TTC549 (cell line): ENCODE results near the gene SLC22A16.
"Not testable (repeated sequence)": the region's sequence is repeated elsewhere in the genome, so short reads cannot be mapped to it uniquely, and the experiment has no call there.

Experiments used
- FAIRE-seq: peaks from 2 replicates; lab custom pipeline; 2012; peaks lifted over from hg19 to GRCh38; lab: Jason Lieb, UNC

Gene SLC22A16

GRCh38 chr6:110476046-110476849, at the start of gene SLC22A16:
Gene SLC22A16 (minus strand): TSS chr6:110476613. CDS start chr6:110476574, 39 bp downstream.
- no peak for FAIRE-seq

GRCh38 chr6:110525001-110525400, 48.6 kb upstream of the SLC22A16 start:
- FAIRE-seq: no peak

- FAIRE-seq: no peak
Observed at GRCh38 chr6:110524305-110524704, 47.9 kb upstream of the SLC22A16 start.

- no peak for FAIRE-seq
Observed at GRCh38 chr6:110523451-110524021, 47.1 kb upstream of the SLC22A16 start.

DNA sequence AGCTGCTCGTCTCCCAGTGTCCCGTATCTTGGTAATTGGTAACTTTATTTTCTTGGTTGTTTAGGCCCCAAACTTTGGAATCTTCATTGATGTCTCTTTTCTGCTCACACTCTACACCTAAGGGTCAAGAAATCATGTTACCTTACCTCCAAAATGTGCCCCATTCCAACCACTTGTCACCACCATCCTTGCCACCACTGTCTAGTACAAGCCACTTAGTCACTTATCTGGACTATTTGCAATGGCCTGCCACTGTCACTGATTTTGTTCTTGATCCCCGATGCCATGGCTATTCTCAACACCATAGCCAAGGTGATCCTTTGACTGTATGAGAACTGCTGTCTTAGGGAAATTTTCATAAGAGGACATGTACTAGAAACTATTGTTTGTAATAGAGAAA, 46.0 kb upstream of the SLC22A16 start:
- no peak for FAIRE-seq

GRCh38 chr6:110520992-110521543, 44.7 kb upstream of the SLC22A16 start:
- FAIRE-seq: no peak

DNA sequence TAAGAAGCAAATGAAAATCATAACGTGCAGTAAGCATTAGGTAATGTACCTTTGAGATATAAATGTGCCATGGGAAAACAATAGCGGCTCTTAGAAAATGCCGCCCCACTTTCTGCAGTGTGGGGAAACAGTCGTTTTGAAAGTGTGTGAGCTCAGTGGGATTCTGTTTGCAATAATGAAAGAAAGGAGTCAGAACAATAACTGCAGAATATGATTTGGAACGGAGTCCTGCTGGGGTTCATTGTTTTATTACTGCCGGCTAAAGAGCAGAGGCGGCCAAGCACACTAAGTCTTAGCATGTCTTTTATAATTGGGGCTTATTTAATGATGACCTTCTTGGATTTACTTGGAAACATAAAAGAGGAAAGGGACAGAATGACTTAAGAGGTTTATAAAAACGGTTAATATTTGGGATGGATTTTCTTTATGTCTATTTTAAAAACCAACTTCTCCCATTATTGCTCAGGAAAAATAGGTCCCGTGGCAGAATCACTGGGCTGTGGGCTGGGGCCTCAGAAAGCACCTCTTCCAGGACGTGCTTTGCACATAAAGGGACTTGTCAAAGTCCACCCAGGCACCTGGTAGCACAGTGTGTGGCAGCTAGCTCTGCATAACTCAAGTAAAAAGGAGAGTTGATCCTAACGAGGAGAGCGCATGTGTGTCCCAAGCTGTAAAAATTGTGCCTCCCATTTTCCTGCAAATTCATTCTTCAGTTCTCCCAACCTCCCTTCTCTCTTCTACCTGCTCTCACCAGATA, 44.0 kb upstream of the SLC22A16 start:
- no peak for FAIRE-seq

- FAIRE-seq: peak; percentile 86
Observed at GRCh38 chr6:110517601-110518281, 41.3 kb upstream of the SLC22A16 start.

GRCh38 chr6:110517034-110517433, 40.6 kb upstream of the SLC22A16 start:
- FAIRE-seq: no peak

DNA sequence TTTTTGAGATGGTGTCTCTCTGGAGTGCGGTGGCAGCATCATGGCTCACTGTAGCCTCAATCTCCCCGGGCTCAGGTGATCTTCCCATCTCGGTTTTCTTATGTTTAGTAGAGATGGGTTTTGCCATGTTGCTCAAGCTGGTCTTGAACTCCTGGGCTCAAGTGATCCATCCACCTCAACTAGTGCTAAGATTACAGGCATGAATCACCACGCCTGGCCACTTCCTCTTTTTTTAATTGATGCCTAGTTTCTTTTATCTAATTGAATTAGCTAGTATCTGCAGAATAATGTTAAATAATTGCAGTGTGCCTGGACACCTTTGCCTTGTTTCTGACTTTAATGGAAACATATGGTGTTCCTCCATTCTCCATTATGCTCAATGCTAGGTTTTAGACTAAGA, 38.4 kb upstream of the SLC22A16 start:
- FAIRE-seq: no peak

GRCh38 chr6:110512991-110513390, 36.6 kb upstream of the SLC22A16 start:
- no peak for FAIRE-seq

DNA sequence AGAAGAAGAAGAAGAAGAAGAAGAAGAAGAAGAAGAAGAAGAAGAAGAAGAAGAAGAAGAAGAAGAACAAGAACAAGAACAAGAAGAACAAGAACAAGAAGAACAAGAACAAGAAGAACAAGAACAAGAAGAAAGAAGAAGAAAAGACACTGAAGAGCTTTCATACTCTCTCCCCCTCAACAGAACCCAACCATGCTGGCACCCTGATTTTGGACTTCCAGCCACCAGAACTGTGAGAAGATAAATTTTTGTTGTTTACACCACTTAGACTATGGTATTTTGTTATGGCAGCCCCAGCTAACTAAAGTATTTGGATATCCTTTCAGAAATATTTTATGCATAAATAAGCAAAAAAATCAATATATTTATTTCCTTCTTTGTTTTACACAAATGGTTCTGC, 36.1 kb upstream of the SLC22A16 start:
- not testable (repeated sequence) for FAIRE-seq

- FAIRE-seq: no peak
Observed at GRCh38 chr6:110511401-110511800, 35.0 kb upstream of the SLC22A16 start.

- FAIRE-seq: no peak
Observed at GRCh38 chr6:110509617-110510241, 33.3 kb upstream of the SLC22A16 start.

DNA sequence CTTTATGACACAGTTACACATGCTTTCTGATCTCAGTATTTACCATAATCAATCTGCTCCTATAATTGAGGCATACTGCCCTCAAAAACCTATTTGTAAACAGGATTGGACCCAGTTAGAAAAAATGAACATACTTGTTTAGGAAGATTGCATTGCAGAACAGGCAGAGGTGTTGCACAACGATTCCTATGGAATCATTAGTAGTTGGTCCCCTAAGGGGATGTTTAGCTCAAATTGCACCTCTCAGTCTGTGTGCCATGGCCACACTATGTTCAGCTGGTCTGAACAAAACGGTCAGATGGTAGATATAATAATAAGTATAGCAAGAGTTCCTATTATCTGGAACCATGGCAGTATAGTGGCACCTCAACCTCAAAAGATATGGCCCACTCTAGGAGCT, 28.5 kb upstream of the SLC22A16 start:
- not testable (repeated sequence) for FAIRE-seq

DNA sequence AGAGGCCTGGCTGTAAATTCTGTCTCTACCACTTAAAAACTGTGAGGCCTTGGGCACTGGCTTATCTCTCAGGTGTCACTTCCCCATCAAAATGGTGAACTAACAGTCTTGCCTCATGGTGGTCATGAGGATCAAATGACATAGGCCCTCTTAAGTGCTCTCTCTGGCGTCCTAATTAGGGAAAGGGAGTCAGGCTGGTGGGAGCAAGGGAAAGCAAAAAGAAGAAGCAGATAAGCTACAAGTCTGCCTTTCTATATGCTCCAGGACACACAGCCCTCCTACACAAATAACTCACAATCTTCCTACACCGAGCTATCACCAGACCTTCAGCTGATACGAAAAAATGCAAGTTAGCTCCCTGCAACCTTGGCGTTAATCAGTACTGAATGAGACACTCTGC, 19.5 kb upstream of the SLC22A16 start:
- no peak for FAIRE-seq

DNA sequence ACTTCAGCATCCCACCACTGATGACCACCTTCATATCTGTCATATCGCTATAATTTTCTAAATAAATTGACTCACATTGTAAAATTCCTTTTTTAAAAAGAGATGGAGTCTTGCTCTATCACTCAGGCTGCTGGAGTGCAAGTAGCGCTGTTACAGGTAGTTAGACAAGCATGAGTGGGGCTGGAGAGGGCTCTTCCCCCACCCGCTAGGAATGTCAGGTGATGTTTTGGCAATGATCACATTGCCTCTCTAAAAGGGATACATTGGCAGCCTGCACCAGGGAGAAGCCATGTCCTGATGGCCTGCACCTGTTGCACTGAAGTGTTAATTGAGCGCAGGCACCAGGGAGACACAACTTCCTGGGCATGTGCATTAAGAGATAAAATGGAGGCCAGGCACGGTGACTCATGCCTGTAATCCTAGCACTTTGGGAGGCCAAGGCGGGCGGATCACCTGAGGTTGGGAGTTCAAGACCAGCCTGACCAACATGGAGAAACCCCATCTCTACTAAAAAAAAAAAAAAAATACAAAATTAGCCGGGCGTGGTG, 16.9 kb upstream of the SLC22A16 start:
- FAIRE-seq: no peak

GRCh38 chr6:110492584-110492983, 16.2 kb upstream of the SLC22A16 start:
- FAIRE-seq: no peak

DNA sequence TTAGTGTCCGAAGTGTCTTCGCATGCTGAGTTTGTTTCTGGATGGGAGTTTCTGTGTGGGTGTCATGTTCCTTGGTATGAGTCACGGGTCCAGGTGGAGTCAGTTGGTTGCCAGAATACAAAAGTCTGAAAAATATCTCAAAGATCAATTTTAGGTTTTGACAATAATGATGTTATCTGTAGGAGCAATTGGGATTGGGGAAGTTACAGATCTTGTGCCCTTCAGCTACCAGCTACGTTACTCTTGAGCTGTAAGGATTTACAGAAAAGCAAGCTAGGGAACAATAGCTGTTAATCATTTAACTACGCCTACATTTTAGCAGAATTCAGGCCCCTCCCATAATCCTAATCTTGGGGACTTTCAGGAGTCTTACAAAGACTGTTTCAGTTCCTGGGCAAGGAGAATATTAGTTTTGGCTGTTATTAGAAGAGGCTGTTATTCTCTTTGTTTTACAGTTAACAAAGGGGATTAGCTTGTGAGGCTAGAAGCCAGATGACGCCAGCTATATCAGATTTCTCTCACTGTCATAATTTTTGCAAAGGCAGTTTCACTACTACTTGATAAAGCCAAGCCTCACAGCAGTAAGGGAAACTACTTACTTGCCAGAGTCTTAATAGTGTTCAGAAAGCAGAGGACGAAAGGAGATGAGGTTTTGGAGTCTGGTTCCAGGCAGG, 15.4 kb upstream of the SLC22A16 start:
- FAIRE-seq: peak; percentile 58

- FAIRE-seq: no peak
Observed at GRCh38 chr6:110491299-110491643, 14.9 kb upstream of the SLC22A16 start.

- no peak for FAIRE-seq
Observed at GRCh38 chr6:110490110-110490509, 13.7 kb upstream of the SLC22A16 start.
